Fibroblast of the aortic adventitia (primary cell): ENCODE results near the gene UBE2QL1. TPM values are rescaled to one million over a fixed set of nuclear protein-coding genes. Genes with fewer than 3 reads are reported as not detected.

ENCODE experiments used
- DNase-seq: peaks from one replicate; pipeline ENCODE4 v3.0.0-alpha.2; 2010; ENCODE audit warnings: low read depth
- H3K4me3 ChIP-seq: 2 replicates; pipeline ENCODE4 v1.5.1; 2011; ENCODE audit warnings: low read depth, mild to moderate bottlenecking, control low read depth, low read length, moderate library complexity
- CTCF ChIP-seq: IDR thresholded peaks from 2 replicates; pipeline ENCODE4 v1.5.1; 2011; ENCODE audit warnings: mild to moderate bottlenecking, low read length, control low read depth, inconsistent platforms; ENCODE audit not compliant: insufficient read depth
- total RNA-seq: library from RNA; depleted of rRNA; stranded (reverse); fragments of >200 nt; gene quantifications from 2 replicates; pipeline ENCODE4 v1.2.3, GENCODE V29; 2012; ENCODE audit warnings: low replicate concordance

Gene UBE2QL1
- total RNA-seq, 1 donor: under 0.01 TPM

GRCh38 chr5:6424700-6425099 lies 24.0 kb upstream of the UBE2QL1 start:
- no peak overlapping the region for H3K4me3 ChIP-seq
- DNase-seq: no peak
- TF ChIP-seq CTCF: no peak

GRCh38 chr5:6427694-6428093 lies 21.0 kb upstream of the UBE2QL1 start:
- TF ChIP-seq CTCF: no peak
- DNase-seq: no peak
- no peak overlapping the region for H3K4me3 ChIP-seq

GRCh38 chr5:6430418-6431028 lies 18.1 kb upstream of the UBE2QL1 start:
- no peak for DNase-seq
- TF ChIP-seq CTCF: no peak

GRCh38 chr5:6431214-6432195 lies 17.2 kb upstream of the UBE2QL1 start:
- no peak for TF ChIP-seq CTCF
- DNase-seq: no peak
- no peak overlapping the region for H3K4me3 ChIP-seq

More at GRCh38 chr5:6430418-6431028, 18.1 kb upstream of the UBE2QL1 start:
- H3K4me3 ChIP-seq: no peak overlapping the region

GRCh38 chr5:6432206-6432605 lies 16.5 kb upstream of the UBE2QL1 start:
- no peak for TF ChIP-seq CTCF
- DNase-seq: no peak
- no peak overlapping the region for H3K4me3 ChIP-seq

- DNase-seq: no peak
- TF ChIP-seq CTCF: no peak
- no peak overlapping the region for H3K4me3 ChIP-seq
Observed at GRCh38 chr5:6434731-6435130, 13.9 kb upstream of the UBE2QL1 start.
